22Rv1 (cell line): ENCODE data around the gene FILIP1.

ENCODE experiments used
- CTCF ChIP-seq: fragments of 450-650 bp; IDR thresholded peaks from 2 replicates; pipeline ENCODE4 v1.5.1; 2017; ENCODE audit warnings: mild to moderate bottlenecking
- ZFX ChIP-seq: fragments of 450-650 bp; IDR thresholded peaks from 2 replicates; pipeline ENCODE4 v1.6.1; 2017; ENCODE audit warnings: antibody characterized with exemption, borderline replicate concordance

GRCh38 chr6:75495011-75495410 is 1.4 kb upstream of the FILIP1 start:
- TF ChIP-seq CTCF (no peak), ZFX (no peak)
